Gastrocnemius medialis (tissue), 4 donors: Measurements from ENCODE around the gene CFAP97D2. TPM values are rescaled to one million over a fixed set of nuclear protein-coding genes. Genes with fewer than 3 reads are reported as not detected.

ENCODE experiments used
- ATAC-seq, 2 donors: fragments of 150-250 bp; one replicate each; pipeline ENCODE4 v1.9.1; 2016
- DNase-seq, 2 donors: peaks; one replicate each; pipeline ENCODE4 v3.0.0-alpha.2; 2019
- H3K27ac ChIP-seq, 4 donors: fragments of 200-600 bp; sonication (generic); 1 replicate in 1 of 4; 2 replicates in 3 of 4; pipeline ENCODE4 v1.5.1; 2016 to 2018; ENCODE audit warnings: mild to moderate bottlenecking in 2 of 4, moderate library complexity in 1 of 4
- H3K27me3 ChIP-seq, 3 donors: fragments of 200-600 bp; sonication (generic) in 2 of 3; 1 replicate in 1 of 3; 2 replicates in 2 of 3; pipeline versions ENCODE4 v1.5.1 to v1.6.0; 2016 to 2019; ENCODE audit warnings: mild to moderate bottlenecking in 1 of 3, moderate library complexity in 1 of 3
- H3K36me3 ChIP-seq, 2 donors: fragments of 200-600 bp; sonication (generic) in 1 of 2; one replicate each; pipeline ENCODE4 v1.5.1; 2017 to 2018
- H3K4me1 ChIP-seq, 2 donors: fragments of 200-600 bp; sonication (generic) in 1 of 2; one replicate each; pipeline ENCODE4 v1.5.1; 2016 to 2017; ENCODE audit warnings: mild to moderate bottlenecking in 2 of 2
- H3K4me3 ChIP-seq, 4 donors: fragments of 200-600 bp; sonication (generic) in 3 of 4; 1 replicate in 1 of 4; 2 replicates in 3 of 4; pipeline ENCODE4 v1.5.1; 2016 to 2019; ENCODE audit warnings: mild to moderate bottlenecking in 2 of 4
- H3K9me3 ChIP-seq, 3 donors: fragments of 200-600 bp; sonication (generic) in 2 of 3; 1 replicate in 1 of 3; 2 replicates in 2 of 3; pipeline ENCODE4 v1.5.1; 2016 to 2019
- CTCF ChIP-seq, 5 experiments: fragments of 450-650 bp in 3 of 5; fragments of 200-600 bp in 2 of 5; sonication (generic) in 2 of 5; IDR thresholded peaks in 4 of 5; conservative IDR thresholded peaks in 1 of 5; 1 replicate in 4 of 5; 2 replicates in 1 of 5; pipeline ENCODE4 v1.5.1; 2016 to 2019; ENCODE audit warnings: antibody characterized with exemption in 5 of 5, mild to moderate bottlenecking in 3 of 5, moderate library complexity in 3 of 5
- POLR2A ChIP-seq, 2 donors: fragments of 450-650 bp; IDR thresholded peaks; one replicate each; pipeline ENCODE4 v1.6.1; 2017; ENCODE audit warnings: antibody characterized with exemption in 2 of 2, mild to moderate bottlenecking in 2 of 2, moderate library complexity in 2 of 2
- in situ Hi-C, 4 donors: fragments of 200-750 bp; cut with MboI; loops; one replicate each; pipeline versions ENCODE4 v1.15.0 to v1.8.0; 2017; ENCODE audit warnings: low sequenced_read_pairs in 4 of 4
- intact Hi-C: fragments of 100-400 bp; cut with DNase I; formaldehyde crosslinking; loops from one replicate; pipeline ENCODE4 v1.15.1; 2023; ENCODE audit warnings: low total_unique reads
- total RNA-seq, 4 donors: library from RNA; depleted of rRNA; stranded (reverse); fragments of >200 nt; gene quantifications; one replicate each; pipeline versions ENCODE4 v1.1.0 to v1.2.3, GENCODE V29; 2016

Gene CFAP97D2
- total RNA-seq, 4 donors from 2014 or later: not detected

- H3K4me3 ChIP-seq: no peak overlapping the region
- no peaks in the 10 kb centered on the region for H3K4me1 ChIP-seq
- no peaks in the 10 kb centered on the region for H3K9me3 ChIP-seq
- no peaks in the 10 kb centered on the region for H3K36me3 ChIP-seq
- intact Hi-C loops (no loop called here), in situ Hi-C loops (no loop called here)
- ATAC-seq: no peak
- H3K27ac ChIP-seq: no peak overlapping the region
- no peak for TF ChIP-seq POLR2A (IDR thresholded peaks at IDR 0.05)
- TF ChIP-seq CTCF (IDR thresholded peaks at IDR 0.05 in 4 of 5, conservative IDR thresholded peaks at IDR 0.05 in 1 of 5): no peak
- no peak for DNase-seq
- peaks cover 0 to 22% (median 8%) of the 10 kb centered on the region in 3 donors for H3K27me3 ChIP-seq
These were observed 23.5 kb downstream of the CFAP97D2 start for GRCh38 chr13:114202581-114202980.

GRCh38 chr13:114203536-114203935 is 24.5 kb downstream of the CFAP97D2 start:
- ATAC-seq: no peak
- Histone ChIP-seq H3K4me1 (no peaks in the 10 kb centered on the region), H3K27ac (no peak overlapping the region), H3K9me3 (no peaks in the 10 kb centered on the region), H3K4me3 (no peak overlapping the region), H3K36me3 (no peaks in the 10 kb centered on the region), H3K27me3 (peaks cover 0 to 16% (median 8%) of the 10 kb centered on the region in 3 donors)
- in situ Hi-C loops (no loop called here), intact Hi-C loops (no loop called here)
- TF ChIP-seq CTCF (IDR thresholded peaks at IDR 0.05 in 4 of 5, conservative IDR thresholded peaks at IDR 0.05 in 1 of 5) (no peak), POLR2A (IDR thresholded peaks at IDR 0.05) (no peak)
- no peak for DNase-seq

- intact Hi-C loops (no loop called here), in situ Hi-C loops (no loop called here)
- Histone ChIP-seq H3K27ac (no peak overlapping the region), H3K4me3 (no peak overlapping the region), H3K4me1 (no peaks in the 10 kb centered on the region), H3K9me3 (no peaks in the 10 kb centered on the region), H3K36me3 (no peaks in the 10 kb centered on the region), H3K27me3 (peaks cover 0 to 15% (median 8%) of the 10 kb centered on the region in 3 donors)
- ATAC-seq (no peak), DNase-seq (no peak)
- TF ChIP-seq POLR2A (IDR thresholded peaks at IDR 0.05) (no peak), CTCF (IDR thresholded peaks at IDR 0.05 in 4 of 5, conservative IDR thresholded peaks at IDR 0.05 in 1 of 5) (no peak)
These were observed 25.8 kb downstream of the CFAP97D2 start for GRCh38 chr13:114204894-114205293.

- TF ChIP-seq CTCF (IDR thresholded peaks at IDR 0.05 in 4 of 5, conservative IDR thresholded peaks at IDR 0.05 in 1 of 5) (no peak), POLR2A (IDR thresholded peaks at IDR 0.05) (no peak)
- DNase-seq: no peak
- intact Hi-C loops (no loop called here), in situ Hi-C loops (no loop called here)
- Histone ChIP-seq H3K27ac (no peak overlapping the region), H3K4me3 (no peak overlapping the region), H3K9me3 (no peaks in the 10 kb centered on the region), H3K36me3 (no peaks in the 10 kb centered on the region), H3K4me1 (no peaks in the 10 kb centered on the region), H3K27me3 (peaks cover 0 to 8% (median 4%) of the 10 kb centered on the region in 3 donors)
- no peak for ATAC-seq
These were observed 29.1 kb downstream of the CFAP97D2 start for GRCh38 chr13:114208134-114208533.
